Keratinocyte (primary cell): ENCODE data around the gene RBBP9. TPM values are rescaled to one million over a fixed set of nuclear protein-coding genes. Genes with fewer than 3 reads are reported as not detected.

ENCODE experiments used
- DNase-seq: peaks from one replicate; pipeline ENCODE4 v3.0.0-alpha.2; 2011; ENCODE audit warnings: low read depth, missing footprints, low spot score
- FAIRE-seq: peaks from 2 replicates; lab custom pipeline; 2011; peaks lifted over from hg19 to GRCh38; lab: Jason Lieb, UNC
- H2AFZ ChIP-seq: 2 replicates; pipeline ENCODE4 v1.6.0; 2012; ENCODE audit warnings: low read length, control low read depth, inconsistent platforms; ENCODE audit not compliant: control insufficient read depth
- H3K27ac ChIP-seq: 2 replicates; pipeline ENCODE4 v1.5.1; 2011; ENCODE audit warnings: low read length; ENCODE audit not compliant: control insufficient read depth, insufficient read depth
- H3K27me3 ChIP-seq: 3 replicates; pipeline ENCODE4 v1.6.0; 2011; ENCODE audit warnings: low read length; ENCODE audit not compliant: control insufficient read depth, insufficient read depth; ENCODE audit errors: extremely low read depth
- H3K36me3 ChIP-seq, 2 experiments: 2 replicates in 1 of 2; 3 replicates in 1 of 2; pipeline ENCODE4 v1.5.1; 2011; ENCODE audit warnings: low read length in 2 of 2, mild to moderate bottlenecking in 1 of 2; ENCODE audit not compliant: control insufficient read depth in 2 of 2, insufficient read depth in 2 of 2; ENCODE audit errors: extremely low read depth in 1 of 2
- H3K4me1 ChIP-seq: 3 replicates; pipeline ENCODE4 v1.5.1; 2011; ENCODE audit warnings: low read length; ENCODE audit not compliant: control insufficient read depth, insufficient read depth; ENCODE audit errors: extremely low read depth
- H3K4me2 ChIP-seq: 3 replicates; pipeline ENCODE4 v1.6.0; 2011; ENCODE audit warnings: low read depth, low read length; ENCODE audit not compliant: control insufficient read depth, insufficient read depth; ENCODE audit errors: extremely low read depth
- H3K4me3 ChIP-seq, 3 experiments: fragments of 200-600 bp in 1 of 3; sonication (generic) in 1 of 3; 2 replicates in 2 of 3; 3 replicates in 1 of 3; pipeline ENCODE4 v1.5.1; 2011 to 2016; ENCODE audit warnings: low read length in 3 of 3, mild to moderate bottlenecking in 3 of 3, control low read depth in 2 of 3, inconsistent platforms in 1 of 3, low read depth in 1 of 3, mixed read lengths in 1 of 3, mixed run types in 1 of 3, moderate library complexity in 1 of 3; ENCODE audit not compliant: control insufficient read depth in 2 of 3, insufficient read depth in 2 of 3; ENCODE audit errors: extremely low read depth in 1 of 3
- H3K79me2 ChIP-seq: 2 replicates; pipeline ENCODE4 v1.6.0; 2012; ENCODE audit warnings: low read length; ENCODE audit not compliant: control insufficient read depth, insufficient read depth
- H3K9ac ChIP-seq: 3 replicates; pipeline ENCODE4 v1.6.0; 2011; ENCODE audit warnings: low read length; ENCODE audit not compliant: control insufficient read depth, insufficient read depth; ENCODE audit errors: extremely low read depth
- H3K9me1 ChIP-seq: 3 replicates; pipeline ENCODE4 v1.6.0; 2011; ENCODE audit warnings: low read length; ENCODE audit not compliant: control insufficient read depth, insufficient read depth; ENCODE audit errors: extremely low read depth
- H3K9me3 ChIP-seq: 2 replicates; pipeline ENCODE4 v1.5.1; 2012; ENCODE audit warnings: low read depth, low read length; ENCODE audit not compliant: control insufficient read depth
- H4K20me1 ChIP-seq: 3 replicates; pipeline ENCODE4 v1.6.0; 2011; ENCODE audit warnings: low read length; ENCODE audit not compliant: control insufficient read depth, insufficient read depth; ENCODE audit errors: extremely low read depth
- EZH2 ChIP-seq: IDR thresholded peaks from one replicate; pipeline ENCODE4 v1.6.1; 2012; ENCODE audit warnings: inconsistent platforms, mild to moderate bottlenecking, low read length, moderate library complexity
- dilution Hi-C: fragments of 300-500 bp; cut with MboI; formaldehyde crosslinking; loops from one replicate; pipeline ENCODE4 v1.7.0; 2020; ENCODE audit warnings: low sequenced_read_pairs; ENCODE audit not compliant: extremely low pct_ligation_motif_present
- polyA plus RNA-seq, 5 experiments: library from polyadenylated mRNA; depleted of rRNA in 3 of 5; stranded (reverse) in 3 of 5; stranded (forward) in 1 of 5; unstranded in 1 of 5; fragments of >200 nt; gene quantifications; 1 replicate in 1 of 5; 2 replicates in 3 of 5; 3 replicates in 1 of 5; pipeline versions ENCODE4 v1.2.1 to v1.2.3, GENCODE V29; 2011 to 2012; ENCODE audit warnings: missing spikeins in 2 of 5, low read depth in 1 of 5, low replicate concordance in 1 of 5
- TF ChIP-seq, protein P1 (sequence below), 3 experiments: IDR thresholded peaks in 1 of 3; conservative IDR thresholded peaks in 1 of 3; optimal IDR thresholded peaks in 1 of 3; 2 replicates in 2 of 3; 3 replicates in 1 of 3; pipeline versions ENCODE3 to v1.5.1; 2011; ENCODE audit warnings: low read length in 3 of 3, mild to moderate bottlenecking in 3 of 3, moderate library complexity in 2 of 3, control low read depth in 1 of 3, inconsistent platforms in 1 of 3; ENCODE audit not compliant: insufficient read depth in 2 of 3; ENCODE audit errors: extremely low read depth in 1 of 3

The RBBP9 gene
- polyA plus RNA-seq, 1 donor (not counting 4 experiments of a cell fraction or from before 2014, with no cell fraction given), result 17.9 TPM

- H3K9me1 ChIP-seq, result no peaks in the 10 kb centered on the region
- FAIRE-seq (no peak), DNase-seq (no peak)
- H3K4me3 ChIP-seq, result no peak overlapping the region
- H3K9me3 ChIP-seq, result no peaks in the 10 kb centered on the region
- dilution Hi-C loops, result no loop called here
- H3K27me3 ChIP-seq, result no peaks in the 10 kb centered on the region
- no peak overlapping the region for H3K27ac ChIP-seq
- H3K79me2 ChIP-seq, result peaks cover 1% of the 10 kb centered on the region
- H4K20me1 ChIP-seq, result no peaks in the 10 kb centered on the region
- H3K4me1 ChIP-seq, result no peaks in the 10 kb centered on the region
- no peak overlapping the region for H3K4me2 ChIP-seq
- no peak overlapping the region for H2AFZ ChIP-seq
- TF ChIP-seq, protein P1, sequence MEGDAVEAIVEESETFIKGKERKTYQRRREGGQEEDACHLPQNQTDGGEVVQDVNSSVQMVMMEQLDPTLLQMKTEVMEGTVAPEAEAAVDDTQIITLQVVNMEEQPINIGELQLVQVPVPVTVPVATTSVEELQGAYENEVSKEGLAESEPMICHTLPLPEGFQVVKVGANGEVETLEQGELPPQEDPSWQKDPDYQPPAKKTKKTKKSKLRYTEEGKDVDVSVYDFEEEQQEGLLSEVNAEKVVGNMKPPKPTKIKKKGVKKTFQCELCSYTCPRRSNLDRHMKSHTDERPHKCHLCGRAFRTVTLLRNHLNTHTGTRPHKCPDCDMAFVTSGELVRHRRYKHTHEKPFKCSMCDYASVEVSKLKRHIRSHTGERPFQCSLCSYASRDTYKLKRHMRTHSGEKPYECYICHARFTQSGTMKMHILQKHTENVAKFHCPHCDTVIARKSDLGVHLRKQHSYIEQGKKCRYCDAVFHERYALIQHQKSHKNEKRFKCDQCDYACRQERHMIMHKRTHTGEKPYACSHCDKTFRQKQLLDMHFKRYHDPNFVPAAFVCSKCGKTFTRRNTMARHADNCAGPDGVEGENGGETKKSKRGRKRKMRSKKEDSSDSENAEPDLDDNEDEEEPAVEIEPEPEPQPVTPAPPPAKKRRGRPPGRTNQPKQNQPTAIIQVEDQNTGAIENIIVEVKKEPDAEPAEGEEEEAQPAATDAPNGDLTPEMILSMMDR (optimal IDR thresholded peaks at IDR 0.05 in 1 of 3, IDR thresholded peaks at IDR 0.05 in 1 of 3, conservative IDR thresholded peaks at IDR 0.05 in 1 of 3; ENCODE audit: extremely low read depth in 1 of 3, insufficient read depth in 2 of 3, low read length in 3 of 3), result no peak
- TF ChIP-seq EZH2, result no peak
- peaks cover 26 to 45% of the 10 kb centered on the region in 2 experiments for H3K36me3 ChIP-seq
- H3K9ac ChIP-seq, result no peak overlapping the region
These were observed 37.1 kb upstream of the RBBP9 start for GRCh38 chr20:18533978-18534644.

DNA sequence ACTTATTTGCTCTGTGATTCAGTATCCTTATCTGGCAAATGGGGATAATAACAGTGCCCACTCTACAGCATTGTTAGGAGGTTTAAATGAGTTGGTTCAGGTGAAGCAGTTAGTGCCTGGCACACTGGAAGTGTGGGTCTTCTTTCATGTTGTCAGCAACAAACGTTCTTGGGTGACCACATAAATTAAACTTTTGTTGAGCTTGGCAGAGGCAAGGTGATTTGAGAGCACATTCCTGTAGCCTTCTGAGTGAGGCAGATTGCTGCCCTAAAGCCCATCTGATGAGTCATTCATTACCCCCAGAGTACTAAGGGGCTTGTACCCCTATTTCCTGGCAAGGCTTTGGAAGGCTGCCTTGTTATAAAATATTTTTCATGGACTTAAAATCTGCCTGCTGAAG lies 36.5 kb upstream of the RBBP9 start:
- H3K36me3 ChIP-seq, result peaks cover 31 to 51% of the 10 kb centered on the region in 2 experiments

More for the DNA sequence above, 36.5 kb upstream of the RBBP9 start:
- DNase-seq (no peak), FAIRE-seq (no peak)
- Histone ChIP-seq H3K27ac (no peak overlapping the region), H3K4me2 (no peak overlapping the region), H3K79me2 (peaks cover 1% of the 10 kb centered on the region), H3K4me1 (no peaks in the 10 kb centered on the region), H3K9me1 (no peaks in the 10 kb centered on the region), H3K9me3 (no peaks in the 10 kb centered on the region), H3K27me3 (no peaks in the 10 kb centered on the region), H3K9ac (no peak overlapping the region), H3K4me3 (no peak overlapping the region), H2AFZ (no peak overlapping the region), H4K20me1 (no peaks in the 10 kb centered on the region)
- TF ChIP-seq, protein P1 (optimal IDR thresholded peaks at IDR 0.05 in 1 of 3, IDR thresholded peaks at IDR 0.05 in 1 of 3, conservative IDR thresholded peaks at IDR 0.05 in 1 of 3; ENCODE audit: extremely low read depth in 1 of 3, insufficient read depth in 2 of 3, low read length in 3 of 3), result no peak
- no peak for TF ChIP-seq EZH2
- dilution Hi-C loops, result no loop called here
